Ishikawa (cell line): ENCODE results near the gene TMEM132A.

Experiments used
- CEBPB ChIP-seq: IDR thresholded peaks from 2 replicates; pipeline ENCODE4 v1.6.1; 2012
- CREB1 ChIP-seq: IDR thresholded peaks from 2 replicates; pipeline ENCODE4 v1.6.1; 2012; ENCODE audit warnings: low read depth
- EGR1 ChIP-seq: IDR thresholded peaks from 2 replicates; pipeline ENCODE4 v1.6.1; 2012
- EP300 ChIP-seq: IDR thresholded peaks from 2 replicates; pipeline ENCODE4 v1.6.1; 2012; ENCODE audit warnings: borderline replicate concordance
- FOXM1 ChIP-seq: IDR thresholded peaks from 2 replicates; pipeline ENCODE4 v1.6.1; 2012; ENCODE audit warnings: low read depth, borderline replicate concordance
- NFIC ChIP-seq: IDR thresholded peaks from 2 replicates; pipeline ENCODE4 v1.6.1; 2012
- RAD21 ChIP-seq: IDR thresholded peaks from 2 replicates; pipeline ENCODE4 v1.6.1; 2012; ENCODE audit warnings: low read depth
- TAF1 ChIP-seq: IDR thresholded peaks from 2 replicates; pipeline ENCODE4 v1.6.1; 2012; ENCODE audit warnings: low read depth, mild to moderate bottlenecking
- TCF12 ChIP-seq: IDR thresholded peaks from 2 replicates; pipeline ENCODE4 v1.6.1; 2012; ENCODE audit warnings: low read depth
- TEAD4 ChIP-seq: IDR thresholded peaks from 2 replicates; pipeline ENCODE4 v1.6.1; 2012
- YY1 ChIP-seq: IDR thresholded peaks from 2 replicates; pipeline ENCODE4 v1.6.1; 2012; ENCODE audit warnings: low read depth
- ZBTB7A ChIP-seq: IDR thresholded peaks from 2 replicates; pipeline ENCODE4 v1.6.1; 2012; ENCODE audit warnings: low read depth
- TF ChIP-seq, protein P1 (sequence below): IDR thresholded peaks from 2 replicates; pipeline ENCODE4 v1.6.1; 2012
- TF ChIP-seq, protein P2 (sequence below): IDR thresholded peaks from 2 replicates; pipeline ENCODE4 v1.6.1; 2012
- TF ChIP-seq, protein P3 (sequence below): IDR thresholded peaks from 2 replicates; pipeline ENCODE4 v1.6.1; 2012; ENCODE audit warnings: low read depth, mild to moderate bottlenecking

Gene TMEM132A

DNA sequence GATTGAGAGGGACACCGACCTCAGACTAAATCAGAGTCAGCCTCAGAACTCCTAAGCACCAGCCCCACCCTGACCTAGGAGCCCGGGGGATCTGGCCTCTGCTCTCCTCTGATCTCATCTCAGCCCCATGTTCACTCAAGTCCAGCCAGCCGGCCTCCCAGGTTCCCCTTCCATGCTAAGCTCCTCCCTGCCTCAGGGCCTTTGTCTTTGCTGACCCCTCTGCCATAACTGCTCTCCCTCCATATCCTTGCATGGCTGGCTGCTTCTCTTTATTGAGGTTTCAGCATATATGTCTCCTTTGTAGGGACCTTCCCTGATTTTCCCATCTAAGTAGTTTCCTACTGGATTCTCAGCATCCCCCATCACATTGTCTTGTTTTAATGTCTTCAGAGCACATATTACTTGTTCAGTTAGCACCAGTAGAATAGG is 28.5 kb downstream of the TMEM132A start:
- TF ChIP-seq EP300, result no peak
- TF ChIP-seq, protein P1, sequence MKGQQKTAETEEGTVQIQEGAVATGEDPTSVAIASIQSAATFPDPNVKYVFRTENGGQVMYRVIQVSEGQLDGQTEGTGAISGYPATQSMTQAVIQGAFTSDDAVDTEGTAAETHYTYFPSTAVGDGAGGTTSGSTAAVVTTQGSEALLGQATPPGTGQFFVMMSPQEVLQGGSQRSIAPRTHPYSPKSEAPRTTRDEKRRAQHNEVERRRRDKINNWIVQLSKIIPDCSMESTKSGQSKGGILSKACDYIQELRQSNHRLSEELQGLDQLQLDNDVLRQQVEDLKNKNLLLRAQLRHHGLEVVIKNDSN, result no peak
- no peak for TF ChIP-seq TAF1
- TF ChIP-seq, protein P2, sequence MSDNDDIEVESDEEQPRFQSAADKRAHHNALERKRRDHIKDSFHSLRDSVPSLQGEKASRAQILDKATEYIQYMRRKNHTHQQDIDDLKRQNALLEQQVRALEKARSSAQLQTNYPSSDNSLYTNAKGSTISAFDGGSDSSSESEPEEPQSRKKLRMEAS, result no peak
- TF ChIP-seq, protein P3, sequence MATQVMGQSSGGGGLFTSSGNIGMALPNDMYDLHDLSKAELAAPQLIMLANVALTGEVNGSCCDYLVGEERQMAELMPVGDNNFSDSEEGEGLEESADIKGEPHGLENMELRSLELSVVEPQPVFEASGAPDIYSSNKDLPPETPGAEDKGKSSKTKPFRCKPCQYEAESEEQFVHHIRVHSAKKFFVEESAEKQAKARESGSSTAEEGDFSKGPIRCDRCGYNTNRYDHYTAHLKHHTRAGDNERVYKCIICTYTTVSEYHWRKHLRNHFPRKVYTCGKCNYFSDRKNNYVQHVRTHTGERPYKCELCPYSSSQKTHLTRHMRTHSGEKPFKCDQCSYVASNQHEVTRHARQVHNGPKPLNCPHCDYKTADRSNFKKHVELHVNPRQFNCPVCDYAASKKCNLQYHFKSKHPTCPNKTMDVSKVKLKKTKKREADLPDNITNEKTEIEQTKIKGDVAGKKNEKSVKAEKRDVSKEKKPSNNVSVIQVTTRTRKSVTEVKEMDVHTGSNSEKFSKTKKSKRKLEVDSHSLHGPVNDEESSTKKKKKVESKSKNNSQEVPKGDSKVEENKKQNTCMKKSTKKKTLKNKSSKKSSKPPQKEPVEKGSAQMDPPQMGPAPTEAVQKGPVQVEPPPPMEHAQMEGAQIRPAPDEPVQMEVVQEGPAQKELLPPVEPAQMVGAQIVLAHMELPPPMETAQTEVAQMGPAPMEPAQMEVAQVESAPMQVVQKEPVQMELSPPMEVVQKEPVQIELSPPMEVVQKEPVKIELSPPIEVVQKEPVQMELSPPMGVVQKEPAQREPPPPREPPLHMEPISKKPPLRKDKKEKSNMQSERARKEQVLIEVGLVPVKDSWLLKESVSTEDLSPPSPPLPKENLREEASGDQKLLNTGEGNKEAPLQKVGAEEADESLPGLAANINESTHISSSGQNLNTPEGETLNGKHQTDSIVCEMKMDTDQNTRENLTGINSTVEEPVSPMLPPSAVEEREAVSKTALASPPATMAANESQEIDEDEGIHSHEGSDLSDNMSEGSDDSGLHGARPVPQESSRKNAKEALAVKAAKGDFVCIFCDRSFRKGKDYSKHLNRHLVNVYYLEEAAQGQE, result no peak
- no peak for TF ChIP-seq CEBPB
- TF ChIP-seq RAD21, result no peak
- no peak for TF ChIP-seq TCF12
- TF ChIP-seq FOXM1, result no peak
- no peak for TF ChIP-seq NFIC
- TF ChIP-seq ZBTB7A, result no peak

DNA sequence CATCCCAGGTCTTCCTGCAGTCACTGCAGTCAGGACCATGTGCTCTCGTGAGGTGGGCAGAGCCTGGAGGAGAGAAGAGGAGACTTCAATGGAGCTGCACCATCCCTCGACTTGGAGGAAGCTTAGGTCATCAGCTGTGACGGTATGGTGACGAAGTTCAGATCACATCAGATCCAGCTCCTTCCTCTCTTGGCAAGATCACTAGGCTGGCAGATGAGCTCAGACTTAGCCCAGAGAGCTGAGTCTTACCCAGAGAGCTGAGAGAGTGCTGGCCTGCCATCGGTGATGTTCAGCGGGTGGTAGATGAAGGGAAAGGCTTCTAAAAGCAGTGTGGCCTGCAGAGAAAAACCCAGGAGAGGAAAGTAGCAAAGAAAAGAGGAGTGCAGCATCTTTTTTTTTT is 29.5 kb downstream of the TMEM132A start:
- TF ChIP-seq YY1 (no peak), TEAD4 (no peak), NFIC (no peak), TCF12 (no peak)
- TF ChIP-seq, protein P3, result no peak
- TF ChIP-seq, protein P1, result no peak

DNA sequence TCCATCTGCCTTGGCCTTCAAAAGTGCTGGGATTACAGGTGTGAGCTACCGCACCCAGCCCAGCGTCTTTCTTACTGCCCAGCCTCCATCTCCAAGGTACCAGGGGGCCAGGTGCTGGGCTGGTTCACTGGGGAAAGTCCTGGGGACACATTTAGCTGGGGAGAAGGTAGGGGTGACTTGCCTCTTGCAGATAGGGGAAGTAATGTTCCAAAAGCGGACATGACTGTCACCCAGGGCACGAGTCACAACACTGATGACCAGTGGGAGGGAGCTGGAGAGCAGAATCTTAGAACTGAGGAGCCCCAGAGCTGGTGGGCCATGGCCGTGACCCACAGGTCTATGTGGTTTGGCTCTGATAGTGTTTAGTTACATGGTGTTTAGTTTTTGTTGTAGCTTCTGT is 30.2 kb downstream of the TMEM132A start:
- TF ChIP-seq NFIC (no peak), TAF1 (no peak), RAD21 (no peak), TEAD4 (no peak), TCF12 (no peak), EGR1 (no peak), CREB1 (no peak), YY1 (no peak), ZBTB7A (no peak), FOXM1 (no peak), CEBPB (no peak), EP300 (no peak)
- TF ChIP-seq, protein P1, result no peak
- TF ChIP-seq, protein P2, result no peak
- TF ChIP-seq, protein P3, result no peak

DNA sequence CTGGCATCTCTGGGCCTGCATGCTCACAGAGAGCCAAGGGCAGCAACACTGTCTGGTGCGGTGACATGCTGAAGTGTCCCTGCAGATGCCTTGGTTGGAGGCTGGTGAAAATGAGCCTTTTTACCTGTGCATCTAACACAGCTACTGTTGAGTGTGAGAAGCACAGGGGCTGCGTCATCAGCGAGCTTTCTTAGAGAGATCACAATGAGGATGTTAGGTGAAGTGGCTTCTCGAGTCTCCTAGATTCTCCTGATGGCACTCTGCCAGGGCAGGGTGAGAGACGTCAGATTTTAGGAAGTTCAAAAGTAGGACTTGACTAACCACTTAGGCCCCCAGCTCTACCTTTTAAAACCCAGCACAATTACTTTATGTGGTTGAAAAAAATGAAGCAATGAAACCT is 31.3 kb downstream of the TMEM132A start:
- TF ChIP-seq TEAD4 (no peak), TCF12 (no peak), CEBPB (no peak), ZBTB7A (no peak)
- TF ChIP-seq, protein P3, result no peak
